Measurements from ENCODE around the gene CAGE1.

- TF ChIP-seq CTCF (IDR thresholded peaks at IDR 0.05; ENCODE audit: extremely low read depth in 1 of 2, insufficient read depth in 1 of 2, low read depth in 1 of 2, low read length in 2 of 2) = no peak
- TF ChIP-seq POLR2AphosphoS5 (IDR thresholded peaks at IDR 0.05; ENCODE audit: insufficient read depth, low read depth, low read length) = no peak
- no peak for TF ChIP-seq FOS (IDR thresholded peaks at IDR 0.05; ENCODE audit: borderline replicate concordance, insufficient read depth, low read length)
- no peak for TF ChIP-seq MAX (IDR thresholded peaks at IDR 0.05; ENCODE audit: insufficient read depth, insufficient read length)
- TF ChIP-seq GATA2 (IDR thresholded peaks at IDR 0.05; ENCODE audit: insufficient read depth, insufficient read length, low read depth, low read length) = no peak
- TF ChIP-seq EZH2 (IDR thresholded peaks at IDR 0.05; ENCODE audit: borderline replicate concordance, low read depth, low read length, severe bottlenecking) = no peak
- no peak for TF ChIP-seq POLR2A (IDR thresholded peaks at IDR 0.05; ENCODE audit: low read depth, low read length)
These were observed 77.5 kb downstream of the CAGE1 start for GRCh38 chr6:7311917-7312615.

Data from endothelial cell of umbilical vein (primary cell).